LNCaP clone FGC (cell line): Measurements from ENCODE around the gene PNPLA2.

Source experiments
- DNase-seq: peaks from one replicate; pipeline ENCODE4 v3.0.0-alpha.2; 2011; ENCODE audit warnings: low read depth
- H3K4me3 ChIP-seq: 2 replicates; pipeline ENCODE4 v1.5.1; 2011; ENCODE audit warnings: mild to moderate bottlenecking, low read depth, low read length, control low read depth
- CTCF ChIP-seq: IDR thresholded peaks from 2 replicates; pipeline ENCODE4 v1.5.1; 2012; ENCODE audit warnings: mild to moderate bottlenecking; ENCODE audit not compliant: control insufficient read depth, insufficient read depth; ENCODE audit errors: extremely low read depth

The PNPLA2 gene

GRCh38 chr11:830295-831117, 11.8 kb downstream of the PNPLA2 start:
- H3K4me3 ChIP-seq = no peak overlapping the region
- DNase-seq = no peak
- no peak for TF ChIP-seq CTCF

GRCh38 chr11:831118-831864, 12.6 kb downstream of the PNPLA2 start:
- H3K4me3 ChIP-seq = peak overlapping the region; percentile 69
- no peak for DNase-seq
- no peak for TF ChIP-seq CTCF

DNA sequence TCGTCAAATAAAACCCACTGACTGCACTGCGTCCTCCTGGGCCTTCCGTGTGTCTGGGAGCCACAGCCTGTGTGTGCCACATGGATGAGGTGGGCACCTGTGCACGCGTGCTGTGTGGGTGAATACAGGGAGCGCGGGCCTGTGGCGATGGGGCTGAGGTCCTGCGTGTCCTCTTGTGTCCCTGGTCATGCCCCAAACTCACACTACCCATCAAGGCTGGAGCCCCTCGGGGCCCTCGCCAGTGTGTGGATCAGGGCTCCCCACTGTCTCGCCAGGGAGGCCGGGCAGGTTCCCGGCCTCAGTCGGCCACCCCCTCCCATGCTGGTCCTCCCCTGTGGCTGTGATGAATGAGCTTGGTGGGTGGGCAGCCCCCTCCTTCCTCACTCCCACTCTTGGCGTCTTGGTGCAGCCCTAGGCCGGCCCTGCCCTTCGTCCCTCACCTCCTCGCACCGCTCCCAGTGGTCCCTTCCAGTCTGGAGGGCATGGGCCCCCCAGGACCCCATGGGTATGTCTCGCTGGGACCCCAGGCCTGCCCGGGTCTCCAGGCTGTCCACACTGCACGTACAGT, 13.3 kb downstream of the PNPLA2 start:
- H3K4me3 ChIP-seq = peak overlapping the region; percentile 69
- TF ChIP-seq CTCF = no peak
- DNase-seq = no peak

DNA sequence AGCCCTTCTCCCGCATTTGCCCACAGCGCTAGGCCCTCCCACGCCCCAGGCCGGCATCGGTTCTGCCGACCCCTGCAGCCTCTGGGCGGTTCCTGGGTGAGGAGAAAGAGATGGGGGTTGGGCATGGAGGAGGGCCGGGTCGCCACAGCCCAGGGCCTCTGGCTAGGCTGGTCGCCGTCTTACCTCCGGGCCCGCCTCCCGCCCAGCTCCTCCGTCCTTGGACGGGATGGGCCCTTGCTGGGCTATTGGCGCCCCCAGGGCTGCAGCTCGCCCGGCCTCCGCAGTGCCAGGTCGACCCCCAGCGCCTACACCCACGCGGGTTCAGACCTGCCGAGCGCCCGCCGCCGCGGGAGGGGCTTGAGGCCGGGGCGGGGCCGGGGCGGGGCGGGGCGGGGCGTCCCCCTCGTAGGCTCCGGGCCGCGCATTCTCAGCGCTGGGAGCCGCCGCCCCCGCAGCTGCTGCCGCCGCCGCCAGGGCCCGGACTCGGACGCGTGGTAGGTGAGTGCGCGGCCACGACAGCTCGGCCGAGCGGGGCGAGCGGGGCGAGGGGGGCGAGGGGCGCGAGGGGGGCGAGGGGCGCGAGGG, 13.9 kb downstream of the PNPLA2 start, which contains the start of gene CD151:
Gene CD151, plus strand, starts transcription at position 424 of the 585 bp plus-strand sequence. CDS start 3,118 bp downstream, outside the sequence.
- peak within 1 kb of the TSS; percentile 69 for H3K4me3 ChIP-seq
- TF ChIP-seq CTCF = no peak
- DNase-seq = no peak

DNA sequence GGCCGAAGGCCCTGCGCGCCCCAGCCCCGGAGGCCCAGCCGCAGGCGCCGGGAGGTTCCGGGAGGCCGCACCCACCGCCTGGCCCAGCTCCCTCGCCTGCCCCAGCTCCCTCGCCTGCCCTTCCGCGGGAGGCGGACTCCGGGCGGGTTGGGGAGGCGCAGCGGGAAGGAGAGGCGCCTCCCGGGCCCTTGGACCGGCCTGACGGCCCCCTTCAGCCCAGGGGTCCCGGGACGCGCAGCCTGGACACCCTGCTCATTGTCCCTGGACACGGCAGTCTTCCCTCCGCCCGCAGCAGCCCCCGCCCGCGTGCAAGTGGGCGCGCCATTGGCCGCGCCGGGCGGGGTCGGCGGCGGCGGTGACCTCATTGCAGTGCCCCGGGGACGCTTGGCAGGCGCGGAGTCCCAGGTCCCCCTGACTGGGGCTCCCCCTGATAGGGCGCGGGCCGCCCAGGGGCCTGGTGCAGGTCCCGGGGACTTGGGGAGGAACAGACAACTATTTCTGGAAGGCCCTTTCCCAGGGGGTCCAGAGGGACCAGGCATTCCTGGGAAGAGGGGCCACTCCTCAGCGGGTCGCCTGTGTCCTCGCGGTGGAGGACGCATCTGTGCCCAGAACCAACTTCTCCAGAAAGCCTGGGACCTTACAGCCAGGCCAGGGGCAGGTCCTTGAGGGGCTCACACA, 14.5 kb downstream of the PNPLA2 start:
- H3K4me3 ChIP-seq = peak overlapping the region; percentile 69
- TF ChIP-seq CTCF = no peak
- DNase-seq = no peak

- no peak for TF ChIP-seq CTCF
Observed at GRCh38 chr11:833849-834311, 15.2 kb downstream of the PNPLA2 start.

More at GRCh38 chr11:833849-834311, 15.2 kb downstream of the PNPLA2 start:
- H3K4me3 ChIP-seq = peak overlapping the region; percentile 69
- no peak for DNase-seq
